ENCODE measurements around the gene CLEC20A. TPM values are rescaled to one million over a fixed set of nuclear protein-coding genes. Genes with fewer than 3 reads are reported as not detected.

CLEC20A gene
- total and polyA plus RNA-seq, 9 of the 15 experiments (the other 6 are each of a cell fraction or from before 2014, with no cell fraction given) = not detected

DNA sequence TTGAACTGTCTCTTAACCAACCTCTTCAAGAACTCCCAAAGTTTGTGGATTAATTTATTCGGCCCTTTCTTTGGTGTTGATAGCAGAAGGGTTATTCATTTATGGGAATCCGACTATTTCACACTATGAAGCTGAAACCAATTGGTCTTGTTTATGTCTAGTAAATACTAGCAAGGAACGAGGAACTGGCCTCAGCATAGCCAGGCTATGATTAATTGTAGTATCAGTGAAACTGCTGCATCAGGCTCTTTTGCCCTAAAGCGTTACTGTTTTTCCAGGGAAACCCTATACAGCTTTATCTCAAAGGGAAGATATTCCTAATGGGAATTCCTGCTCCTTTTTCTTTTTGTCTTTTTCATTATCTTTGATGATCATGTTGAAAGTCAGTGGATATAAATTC lies 35.1 kb downstream of the CLEC20A start:
- peak; percentile 29 for FAIRE-seq
- 0% methylated on average over 4 of the region's 4 CpGs for whole genome bisulfite sequencing (ENCODE audit: insufficient coverage, low coverage, missing lambda C conversion rate)

More for the DNA sequence above, 35.1 kb downstream of the CLEC20A start:
- BruUV-seq (replicated peaks) = no TSS peak
- DNase-seq (ENCODE audit: extremely low read depth in 1 of 4, low spot score in 3 of 4) = no peak
- Histone ChIP-seq H3K4me3 (no peak overlapping the region), H3K4me2 (ENCODE audit: insufficient read depth, low read length) (no peak overlapping the region), H2AFZ (ENCODE audit: low read depth, low read length) (no peak overlapping the region), H4K20me1 (replicated peaks; ENCODE audit: control insufficient read depth, insufficient read depth, low read length) (no peaks in the 10 kb centered on the region), H3K9ac (ENCODE audit: insufficient read depth in 1 of 2, low read depth in 2 of 2, low read length in 2 of 2) (no peak overlapping the region), H3K9me1 (ENCODE audit: control insufficient read depth, insufficient read depth, low read length) (no peaks in the 10 kb centered on the region), H3K4me1 (replicated peaks in 1 of 2; ENCODE audit: control insufficient read depth in 2 of 2, insufficient read depth in 2 of 2, low read length in 2 of 2) (no peaks in the 10 kb centered on the region), H3K36me3 (ENCODE audit: control insufficient read depth, insufficient read depth, low read length) (no peaks in the 10 kb centered on the region), H3K9me3 (replicated peaks; ENCODE audit: control insufficient read depth, insufficient read depth, low read depth, low read length) (no peaks in the 10 kb centered on the region), H3K27me3 (ENCODE audit: control insufficient read depth in 2 of 2, insufficient read depth in 2 of 2, low read length in 2 of 2) (no peaks in the 10 kb centered on the region), H3K27ac (ENCODE audit: extremely low read depth, low read depth, low read length) (no peak overlapping the region), H3K79me2 (ENCODE audit: control insufficient read depth, insufficient read depth, low read length) (no peaks in the 10 kb centered on the region)
- intact Hi-C loops (cut with micrococcal nuclease) (no loop called here), in situ Hi-C loops (cut with MboI) (no loop called here)
- CTCF ChIA-PET (ENCODE audit: low intra/inter-chr PET ratio) = no interaction called here
- ATAC-seq = no peak
- TF ChIP-seq PHF20 (IDR thresholded peaks at IDR 0.05; ENCODE audit: partially characterized antibody) (no peak), CEBPG (CRISPR knock-in tag; IDR thresholded peaks at IDR 0.05) (no peak), CEBPG (tag; conservative IDR thresholded peaks at IDR 0.05 in 1 of 2, IDR thresholded peaks at IDR 0.05 in 1 of 2) (no peak), CTBP1 (IDR thresholded peaks at IDR 0.05; ENCODE audit: borderline replicate concordance) (no peak), BRD4 (IDR thresholded peaks at IDR 0.05) (no peak)
- TF ChIP-seq, protein P1, sequence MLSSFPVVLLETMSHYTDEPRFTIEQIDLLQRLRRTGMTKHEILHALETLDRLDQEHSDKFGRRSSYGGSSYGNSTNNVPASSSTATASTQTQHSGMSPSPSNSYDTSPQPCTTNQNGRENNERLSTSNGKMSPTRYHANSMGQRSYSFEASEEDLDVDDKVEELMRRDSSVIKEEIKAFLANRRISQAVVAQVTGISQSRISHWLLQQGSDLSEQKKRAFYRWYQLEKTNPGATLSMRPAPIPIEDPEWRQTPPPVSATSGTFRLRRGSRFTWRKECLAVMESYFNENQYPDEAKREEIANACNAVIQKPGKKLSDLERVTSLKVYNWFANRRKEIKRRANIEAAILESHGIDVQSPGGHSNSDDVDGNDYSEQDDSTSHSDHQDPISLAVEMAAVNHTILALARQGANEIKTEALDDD (IDR thresholded peaks at IDR 0.05) = no peak
- TF ChIP-seq, protein P2, sequence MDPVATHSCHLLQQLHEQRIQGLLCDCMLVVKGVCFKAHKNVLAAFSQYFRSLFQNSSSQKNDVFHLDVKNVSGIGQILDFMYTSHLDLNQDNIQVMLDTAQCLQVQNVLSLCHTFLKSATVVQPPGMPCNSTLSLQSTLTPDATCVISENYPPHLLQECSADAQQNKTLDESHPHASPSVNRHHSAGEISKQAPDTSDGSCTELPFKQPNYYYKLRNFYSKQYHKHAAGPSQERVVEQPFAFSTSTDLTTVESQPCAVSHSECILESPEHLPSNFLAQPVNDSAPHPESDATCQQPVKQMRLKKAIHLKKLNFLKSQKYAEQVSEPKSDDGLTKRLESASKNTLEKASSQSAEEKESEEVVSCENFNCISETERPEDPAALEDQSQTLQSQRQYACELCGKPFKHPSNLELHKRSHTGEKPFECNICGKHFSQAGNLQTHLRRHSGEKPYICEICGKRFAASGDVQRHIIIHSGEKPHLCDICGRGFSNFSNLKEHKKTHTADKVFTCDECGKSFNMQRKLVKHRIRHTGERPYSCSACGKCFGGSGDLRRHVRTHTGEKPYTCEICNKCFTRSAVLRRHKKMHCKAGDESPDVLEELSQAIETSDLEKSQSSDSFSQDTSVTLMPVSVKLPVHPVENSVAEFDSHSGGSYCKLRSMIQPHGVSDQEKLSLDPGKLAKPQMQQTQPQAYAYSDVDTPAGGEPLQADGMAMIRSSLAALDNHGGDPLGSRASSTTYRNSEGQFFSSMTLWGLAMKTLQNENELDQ (CRISPR knock-in tag; IDR thresholded peaks at IDR 0.05; ENCODE audit: borderline replicate concordance) = no peak
- POLR2A ChIA-PET = no interaction called here

Data from K562 (cell line).